KMS-11 (cell line): ENCODE data around the gene OXNAD1.

Experiments used
- H2AFZ ChIP-seq: fragments of 200-600 bp; sonication (generic); 2 replicates; pipeline ENCODE4 v1.6.1; 2016; ENCODE audit warnings: antibody characterized with exemption, mixed run types, low read depth
- H3K27ac ChIP-seq: fragments of 200-600 bp; sonication (generic); 2 replicates; pipeline ENCODE4 v1.6.1; 2016; ENCODE audit warnings: mild to moderate bottlenecking, mixed run types
- H3K27me3 ChIP-seq: fragments of 200-600 bp; sonication (generic); 2 replicates; pipeline ENCODE4 v1.6.1; 2017; ENCODE audit warnings: mild to moderate bottlenecking, low read depth, mixed run types, moderate library complexity; ENCODE audit not compliant: insufficient read depth
- H3K36me3 ChIP-seq: fragments of 200-600 bp; sonication (generic); 2 replicates; pipeline ENCODE4 v1.6.1; 2017; ENCODE audit warnings: mild to moderate bottlenecking, mixed run types; ENCODE audit not compliant: insufficient read depth
- H3K4me1 ChIP-seq: fragments of 200-600 bp; sonication (generic); 2 replicates; pipeline ENCODE4 v1.6.1; 2016; ENCODE audit warnings: mild to moderate bottlenecking, low read depth, mixed run types; ENCODE audit not compliant: poor library complexity, severe bottlenecking
- H3K4me2 ChIP-seq: fragments of 200-600 bp; sonication (generic); 2 replicates; pipeline ENCODE4 v1.7.0; 2016; ENCODE audit warnings: mild to moderate bottlenecking, mixed run types
- H3K4me3 ChIP-seq: fragments of 200-600 bp; sonication (generic); IDR thresholded peaks from 2 replicates; pipeline ENCODE4 v1.6.1; 2017; ENCODE audit warnings: low read depth, low read length, mixed read lengths; ENCODE audit not compliant: insufficient read depth
- H3K79me2 ChIP-seq: fragments of 200-600 bp; sonication (generic); 2 replicates; pipeline ENCODE4 v1.6.1; 2016; ENCODE audit warnings: low read depth, mixed run types; ENCODE audit not compliant: insufficient read depth
- H3K9ac ChIP-seq: fragments of 200-600 bp; sonication (generic); 2 replicates; pipeline ENCODE4 v1.6.1; 2016; ENCODE audit warnings: mild to moderate bottlenecking, mixed run types
- H4K20me1 ChIP-seq: fragments of 200-600 bp; sonication (generic); 2 replicates; pipeline ENCODE4 v1.6.1; 2016; ENCODE audit warnings: mild to moderate bottlenecking, mixed run types; ENCODE audit not compliant: insufficient read depth
- CTCF ChIP-seq: fragments of 200-600 bp; sonication (generic); conservative IDR thresholded peaks from 2 replicates; pipeline ENCODE4 v1.6.1; 2017; ENCODE audit warnings: low read depth, mild to moderate bottlenecking, antibody characterized with exemption, low read length, moderate library complexity, mixed read lengths

OXNAD1 gene

GRCh38 chr3:16272588-16272987, 7.6 kb downstream of the OXNAD1 start:
- no peak for TF ChIP-seq CTCF

GRCh38 chr3:16273867-16274266, 8.9 kb downstream of the OXNAD1 start:
- Histone ChIP-seq H2AFZ (no peak overlapping the region), H3K4me2 (no peak overlapping the region), H4K20me1 (no peaks in the 10 kb centered on the region), H3K4me3 (no peak overlapping the region), H3K27ac (no peak overlapping the region), H3K79me2 (no peaks in the 10 kb centered on the region), H3K27me3 (no peaks in the 10 kb centered on the region), H3K36me3 (no peaks in the 10 kb centered on the region), H3K9ac (no peak overlapping the region), H3K4me1 (no peaks in the 10 kb centered on the region)
- no peak for TF ChIP-seq CTCF

More at GRCh38 chr3:16272588-16272987, 7.6 kb downstream of the OXNAD1 start:
- H4K20me1 ChIP-seq = no peaks in the 10 kb centered on the region
- no peak overlapping the region for H3K9ac ChIP-seq
- peaks cover 5% of the 10 kb centered on the region for H3K4me1 ChIP-seq
- H3K4me2 ChIP-seq = no peak overlapping the region
- no peaks in the 10 kb centered on the region for H3K36me3 ChIP-seq
- H3K79me2 ChIP-seq = no peaks in the 10 kb centered on the region; the same call in 1 of the 2 replicates
- H2AFZ ChIP-seq = no peak overlapping the region
- H3K27me3 ChIP-seq = no peaks in the 10 kb centered on the region
- no peak overlapping the region for H3K27ac ChIP-seq
- H3K4me3 ChIP-seq = no peak overlapping the region

- no peak for TF ChIP-seq CTCF
- Histone ChIP-seq H3K79me2 (no peaks in the 10 kb centered on the region), H3K4me1 (no peaks in the 10 kb centered on the region), H2AFZ (no peak overlapping the region), H3K9ac (no peak overlapping the region), H3K36me3 (no peaks in the 10 kb centered on the region), H3K27me3 (no peaks in the 10 kb centered on the region), H3K4me2 (no peak overlapping the region), H3K4me3 (no peak overlapping the region), H4K20me1 (no peaks in the 10 kb centered on the region), H3K27ac (no peak overlapping the region)
Measured at GRCh38 chr3:16277471-16277870, 12.5 kb downstream of the OXNAD1 start.

- no peak overlapping the region for H2AFZ ChIP-seq
- H4K20me1 ChIP-seq = no peaks in the 10 kb centered on the region
- no peak for TF ChIP-seq CTCF
- H3K27ac ChIP-seq = no peak overlapping the region
- H3K4me3 ChIP-seq = no peak overlapping the region
- H3K36me3 ChIP-seq = no peaks in the 10 kb centered on the region
- no peaks in the 10 kb centered on the region for H3K27me3 ChIP-seq
- no peaks in the 10 kb centered on the region for H3K79me2 ChIP-seq
- no peak overlapping the region for H3K4me2 ChIP-seq
- H3K9ac ChIP-seq = no peak overlapping the region
- H3K4me1 ChIP-seq = no peaks in the 10 kb centered on the region
Measured at GRCh38 chr3:16279010-16279801, 14.2 kb downstream of the OXNAD1 start.
